GM19467 (cell line): ENCODE data around the gene SFTPD.
"Not testable (repeated sequence)": the region's sequence is repeated elsewhere in the genome, so short reads cannot be mapped to it uniquely, and the experiment has no call there.

Experiments
- ATAC-seq: cut with Tn5 transposase; IDR thresholded peaks from one replicate; pipeline ENCODE4 v1.9.1; 2021; ENCODE audit warnings: mild to moderate bottlenecking, moderate library complexity; ENCODE audit not compliant: unreplicated experiment

The SFTPD gene

GRCh38 chr10:79948976-79949722 is at the start of gene SFTPD:
Gene SFTPD, minus strand, starts transcription at chr10:79949105. Its CDS starts 2,446 bp downstream, at chr10:79946659.
- ATAC-seq, result no peak

DNA sequence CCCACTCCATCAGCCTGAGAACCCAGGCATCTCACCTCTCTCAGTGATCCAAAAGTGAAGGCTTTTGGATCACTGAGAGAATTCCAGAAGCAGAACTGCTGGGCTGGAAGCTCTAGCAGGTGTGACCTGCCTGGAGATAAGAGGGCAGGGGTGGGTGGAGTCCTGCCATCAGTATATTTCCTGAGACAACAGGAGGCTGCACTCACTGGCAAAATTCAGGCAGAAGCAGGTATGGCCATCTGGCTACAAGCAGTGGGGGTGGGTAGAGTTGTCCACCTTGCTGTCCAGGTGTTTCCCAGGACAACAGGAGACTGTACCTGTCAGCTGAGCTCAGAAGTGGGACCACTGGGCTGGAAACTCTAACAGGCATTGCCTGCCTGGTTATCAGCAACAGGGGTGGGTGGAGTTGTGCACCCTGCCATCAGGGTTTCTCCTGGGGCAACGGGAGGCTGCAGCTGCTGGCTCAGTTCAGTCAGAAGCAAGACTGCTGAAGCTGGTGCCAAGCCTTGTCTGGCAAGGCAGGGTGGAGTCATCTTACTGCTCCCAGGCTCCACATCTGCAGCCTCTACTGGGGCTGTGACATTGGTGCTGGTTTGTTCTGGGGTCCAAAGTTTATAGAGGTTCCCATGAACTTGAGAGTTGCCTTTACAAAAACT is 47.2 kb upstream of the SFTPD start:
- no peak for ATAC-seq

DNA sequence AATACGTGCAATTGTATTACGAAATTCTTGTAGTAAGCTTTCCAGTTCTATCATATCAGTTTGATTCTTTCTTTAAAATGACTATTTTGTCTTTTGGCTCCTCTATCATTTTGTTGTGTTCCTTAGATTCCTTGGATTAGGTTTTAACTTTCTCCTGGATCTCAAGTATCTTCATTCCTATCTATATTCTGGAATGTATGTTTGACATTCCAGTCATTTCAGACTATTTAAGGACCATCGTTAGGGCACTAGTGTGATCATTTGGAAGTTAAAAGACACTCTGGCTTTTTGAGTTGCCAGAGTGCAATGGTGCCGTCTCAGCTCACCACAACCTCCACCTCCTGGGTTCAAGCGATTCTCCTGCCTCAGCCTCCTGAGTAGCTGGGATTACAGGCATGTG is 45.7 kb upstream of the SFTPD start:
- ATAC-seq, result no peak

DNA sequence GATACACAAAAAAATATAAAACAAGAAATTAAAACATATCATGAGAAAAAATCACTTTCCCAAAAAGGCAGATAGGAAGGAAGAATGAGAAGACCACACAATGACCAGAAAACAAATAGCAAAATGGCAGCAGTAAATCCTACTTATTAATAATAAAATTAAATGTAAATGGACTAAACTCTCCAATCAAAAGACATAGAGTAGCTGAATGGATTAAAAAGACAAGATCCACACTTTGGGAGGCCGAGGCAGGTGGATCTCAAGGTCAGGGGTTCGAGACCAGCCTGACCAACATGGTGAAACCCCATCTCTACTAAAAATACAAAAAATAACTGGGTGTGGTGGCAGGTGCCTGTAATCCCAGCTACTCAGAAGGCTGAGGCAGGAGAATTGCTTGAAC is 39.3 kb upstream of the SFTPD start:
- ATAC-seq, result not testable (repeated sequence)

DNA sequence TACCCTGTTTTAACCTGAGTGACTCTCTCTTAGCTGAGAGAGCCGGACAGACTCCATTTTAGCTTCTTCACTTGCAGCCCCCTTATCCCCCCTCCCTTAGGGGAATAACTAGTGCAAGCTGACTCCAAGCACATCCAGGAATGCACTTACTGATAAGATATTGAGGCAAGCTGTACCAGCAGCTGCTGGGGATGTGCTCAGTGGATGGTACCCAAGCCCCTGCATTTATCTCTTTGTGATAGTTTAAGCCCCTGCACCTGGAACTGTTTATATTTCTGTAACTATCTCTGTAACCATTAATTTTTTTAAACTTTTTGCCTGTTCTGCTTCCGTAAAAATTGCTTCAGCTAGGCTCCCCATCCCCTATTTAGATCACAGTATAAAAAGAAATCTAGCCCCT is 37.8 kb upstream of the SFTPD start:
- not testable (repeated sequence) for ATAC-seq

DNA sequence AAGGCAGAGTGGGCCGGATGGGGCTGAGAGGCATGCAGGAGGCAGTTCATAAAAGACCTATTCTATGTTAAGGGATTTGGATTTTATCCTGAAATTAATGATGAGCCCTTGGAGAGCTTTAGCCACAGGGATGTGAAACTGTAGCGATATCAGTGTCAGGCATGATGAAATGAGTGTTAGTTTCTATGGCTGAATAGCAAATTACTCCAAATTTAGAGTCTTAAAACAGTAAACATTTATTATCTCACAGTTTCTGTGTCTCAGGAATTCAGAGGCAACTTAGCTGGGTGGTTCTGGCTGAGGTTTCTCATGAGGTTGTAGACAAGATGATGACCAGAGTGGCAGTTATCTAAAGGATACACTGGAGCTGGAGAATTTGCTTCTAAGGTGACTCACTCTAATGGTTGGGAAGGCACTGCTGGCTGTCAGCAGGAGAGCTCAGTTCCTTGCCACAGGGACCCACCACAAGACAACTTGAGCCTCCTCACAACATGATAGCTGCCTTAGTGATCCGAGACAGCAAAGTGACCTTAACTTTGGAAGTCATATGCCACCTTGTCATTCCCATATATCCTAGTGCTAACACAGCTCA is 36.7 kb upstream of the SFTPD start:
- no peak for ATAC-seq

DNA sequence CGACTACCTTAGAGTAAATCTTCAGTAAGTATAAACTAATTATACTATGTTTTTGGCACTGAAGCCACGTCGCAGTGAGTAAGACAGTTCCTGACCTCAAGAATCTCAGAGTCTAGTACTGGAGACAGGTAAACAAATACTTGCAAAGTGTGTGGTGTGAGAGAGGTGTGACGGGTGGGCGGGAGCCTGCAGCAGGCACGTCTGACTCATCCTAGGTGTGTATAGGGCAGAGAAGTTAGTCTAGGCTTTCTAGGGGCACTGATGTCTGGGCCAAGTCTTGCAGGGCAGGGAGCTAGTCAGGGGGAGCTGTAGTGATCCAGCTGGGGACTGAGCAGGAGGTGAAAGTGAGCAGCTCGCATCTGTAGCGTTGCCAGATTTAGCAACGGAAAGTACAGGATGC is 35.9 kb upstream of the SFTPD start:
- ATAC-seq, result no peak

DNA sequence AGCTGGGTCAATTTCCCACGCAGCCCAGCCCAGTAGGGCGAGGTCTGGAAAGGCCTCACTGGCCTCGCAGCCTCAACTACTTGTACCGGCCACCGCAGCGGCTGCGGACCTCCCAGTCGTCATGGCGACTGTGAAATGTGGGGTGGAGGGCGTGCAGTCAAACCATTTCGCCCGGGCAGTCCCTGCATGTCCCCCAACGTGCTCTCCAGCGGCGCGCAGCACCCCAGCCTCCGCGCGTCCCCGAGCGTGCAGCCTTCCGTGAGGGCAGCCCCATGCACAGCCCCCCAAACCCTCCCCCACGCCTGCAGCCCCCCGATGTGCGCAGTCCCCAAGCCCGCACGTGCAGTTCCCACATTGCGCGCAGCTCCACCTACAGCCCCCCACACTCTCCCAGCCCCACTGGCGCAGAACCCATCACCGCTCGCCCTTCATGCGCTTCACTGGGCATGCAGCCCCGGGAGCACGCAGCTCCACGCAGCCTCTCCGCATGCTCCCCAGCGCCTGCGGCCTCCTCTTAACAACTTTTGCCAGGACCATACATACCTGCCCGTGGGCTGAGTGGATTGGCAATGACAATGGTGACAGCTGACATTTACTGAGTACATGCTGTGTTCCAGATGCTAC is 34.5 kb upstream of the SFTPD start:
- no peak for ATAC-seq

- ATAC-seq, result no peak
Observed at GRCh38 chr10:79982861-79983260, 34.0 kb upstream of the SFTPD start.

DNA sequence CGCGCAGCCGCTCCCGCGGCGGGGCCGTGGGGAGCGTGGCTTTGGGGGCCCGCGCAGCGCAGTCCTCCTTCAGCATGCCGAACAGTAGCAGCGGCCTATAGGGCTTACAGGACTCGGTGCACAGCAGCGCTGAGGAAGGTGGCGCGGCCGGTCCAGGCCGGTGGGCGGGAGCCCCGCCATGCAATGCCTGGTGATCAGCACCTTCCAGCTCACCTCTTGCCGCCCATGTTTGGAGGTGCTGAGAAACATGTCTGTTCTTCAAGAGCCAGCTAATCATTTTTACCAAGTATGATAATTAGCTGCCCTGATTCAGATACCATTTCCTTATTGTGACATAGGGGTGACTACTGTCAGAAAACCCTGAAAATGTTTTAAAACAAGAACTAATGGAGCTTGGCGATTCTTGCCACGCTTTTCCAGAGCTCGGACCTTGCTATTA is 33.5 kb upstream of the SFTPD start:
- no peak for ATAC-seq

DNA sequence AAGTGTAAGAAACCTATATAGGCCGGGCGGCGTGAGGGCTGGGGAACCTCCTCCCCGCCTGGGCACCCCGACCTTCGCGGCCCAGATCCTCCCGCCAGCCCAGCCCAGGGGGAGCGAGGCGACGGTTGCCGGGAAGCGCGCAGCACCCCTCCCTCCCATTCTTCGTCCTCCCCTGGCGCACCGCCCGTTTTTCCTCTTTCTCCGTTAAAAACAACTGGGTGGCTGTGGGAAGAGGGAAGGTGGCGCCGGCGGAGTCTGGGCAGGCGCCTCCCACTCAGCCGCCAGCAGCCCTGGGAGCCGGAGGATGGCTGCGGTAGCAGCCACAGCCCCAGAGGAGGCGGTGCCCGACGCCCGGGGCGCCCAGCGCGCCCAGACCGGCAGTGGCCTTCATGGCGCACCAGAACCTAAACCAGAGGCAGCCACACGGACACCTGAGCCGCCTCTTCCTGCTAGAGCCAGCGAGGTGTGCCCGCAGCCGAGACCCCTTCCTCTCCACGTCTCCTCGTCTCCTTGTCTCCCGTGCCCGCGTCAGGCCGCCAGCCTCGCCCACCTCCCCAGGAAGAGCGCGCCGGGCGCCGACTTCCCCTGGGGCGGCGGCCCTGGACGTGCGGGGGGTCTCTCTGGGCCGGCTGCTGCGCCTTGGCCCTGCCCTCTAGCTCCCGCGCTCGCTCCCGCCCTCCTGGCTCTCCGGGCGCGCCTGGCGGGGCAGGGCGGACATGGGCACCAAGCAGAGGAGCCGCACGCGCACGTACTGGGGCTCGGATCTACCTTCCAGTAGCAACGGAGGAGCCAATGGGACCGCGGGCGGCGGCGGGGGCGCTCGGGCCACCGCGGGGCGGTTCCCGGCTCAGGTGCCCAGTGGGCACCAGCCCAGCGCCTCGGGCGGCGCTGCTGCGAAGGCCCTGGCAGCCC is 32.8 kb upstream of the SFTPD start:
- ATAC-seq, result no peak

- no peak for ATAC-seq
Observed at GRCh38 chr10:79980711-79981110, 31.8 kb upstream of the SFTPD start.

- ATAC-seq, result no peak
Observed at GRCh38 chr10:79979976-79980687, 31.2 kb upstream of the SFTPD start.

DNA sequence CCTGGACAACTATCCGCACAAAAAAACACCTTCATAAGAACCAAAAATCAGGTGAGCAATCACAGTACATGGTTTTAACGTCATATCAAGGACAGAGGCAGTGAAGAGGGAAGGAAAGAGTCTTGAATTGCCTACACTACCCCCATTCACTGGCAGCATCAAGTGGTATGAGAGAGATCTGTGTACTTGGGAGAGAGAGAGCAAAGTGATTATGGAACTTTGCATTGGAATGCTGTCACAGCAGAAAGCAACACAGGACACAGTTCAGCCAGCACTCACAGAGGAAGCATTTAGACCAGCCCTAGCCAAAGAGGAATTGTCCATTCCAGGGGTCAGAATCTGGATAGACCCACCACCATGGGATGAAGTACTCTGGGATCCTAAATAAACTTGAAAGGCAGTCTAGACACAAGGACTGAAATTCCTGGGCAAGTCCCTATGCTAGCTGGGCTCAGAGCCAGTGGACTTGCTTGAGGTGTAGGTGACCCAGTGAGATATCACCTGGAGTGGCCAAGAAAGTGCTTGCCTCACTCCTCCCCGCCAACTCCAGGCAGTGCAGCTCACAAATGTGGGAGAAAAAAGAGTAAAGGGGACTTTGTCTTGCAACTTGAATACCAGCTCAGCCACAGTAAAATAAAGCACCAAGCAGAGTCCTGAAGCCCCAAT is 30.5 kb upstream of the SFTPD start:
- no peak for ATAC-seq

- ATAC-seq, result no peak
Observed at GRCh38 chr10:79976999-79977398, 28.1 kb upstream of the SFTPD start.

GRCh38 chr10:79970062-79970461 is 21.2 kb upstream of the SFTPD start:
- no peak for ATAC-seq

- ATAC-seq, result no peak
Observed at GRCh38 chr10:79947787-79948424, 999 bp downstream of the SFTPD start.

GRCh38 chr10:79947083-79947415 is 1.9 kb downstream of the SFTPD start:
- ATAC-seq, result no peak
